Measurements from ENCODE around the gene USH2A. TPM values are rescaled to one million over a fixed set of nuclear protein-coding genes. Genes with fewer than 3 reads are reported as not detected.

Gene USH2A
- total RNA-seq, 2 experiments from 2014 or later, result not detected

GRCh38 chr1:215606036-215606435 is 817.2 kb downstream of the USH2A start:
- no peaks in the 10 kb centered on the region for H3K4me1 Mint-ChIP-seq
- H3K27ac Mint-ChIP-seq, result no peak overlapping the region
- no peak for DNase-seq
- no peak for ATAC-seq
- H3K4me3 Mint-ChIP-seq, result no peak overlapping the region
- H3K9me3 Mint-ChIP-seq (ENCODE audit: low read depth), result no peaks in the 10 kb centered on the region
- intact Hi-C loops (cut with DNase I, micrococcal nuclease), result no loop called here
- H3K36me3 Mint-ChIP-seq (ENCODE audit: low read depth), result peaks cover 9% of the 10 kb centered on the region
- no peaks in the 10 kb centered on the region for H3K27me3 Mint-ChIP-seq
- ChIA-PET CTCF (no interaction called here), POLR2A (no interaction called here)

GRCh38 chr1:215605011-215605621 is 818.1 kb downstream of the USH2A start:
- DNase-seq (no peak), ATAC-seq (no peak)
- Mint-ChIP-seq H3K27me3 (no peaks in the 10 kb centered on the region), H3K36me3 (ENCODE audit: low read depth) (peaks cover 9% of the 10 kb centered on the region), H3K4me1 (no peaks in the 10 kb centered on the region), H3K27ac (no peak overlapping the region), H3K4me3 (no peak overlapping the region), H3K9me3 (ENCODE audit: low read depth) (no peaks in the 10 kb centered on the region)
- intact Hi-C loops (cut with DNase I, micrococcal nuclease), result no loop called here
- POLR2A ChIA-PET, result no interaction called here
- CTCF ChIA-PET, result no interaction called here

GRCh38 chr1:215603319-215603718 is 819.9 kb downstream of the USH2A start:
- H3K27me3 Mint-ChIP-seq, result no peaks in the 10 kb centered on the region
- H3K4me3 Mint-ChIP-seq, result no peak overlapping the region
- H3K27ac Mint-ChIP-seq, result no peak overlapping the region
- no peaks in the 10 kb centered on the region for H3K4me1 Mint-ChIP-seq
- ATAC-seq (no peak), DNase-seq (no peak)
- H3K9me3 Mint-ChIP-seq (ENCODE audit: low read depth), result no peaks in the 10 kb centered on the region
- H3K36me3 Mint-ChIP-seq (ENCODE audit: low read depth), result peaks cover 7% of the 10 kb centered on the region
- intact Hi-C loops (cut with DNase I, micrococcal nuclease), result no loop called here
- CTCF ChIA-PET, result interaction anchor here (0.6 to 1.0 kb wide), 2 partner anchors 19 to 1176 kb away, joined by 3 to 4 read pairs; no protein-coding TSS in a partner anchor
- POLR2A ChIA-PET, result no interaction called here

DNA sequence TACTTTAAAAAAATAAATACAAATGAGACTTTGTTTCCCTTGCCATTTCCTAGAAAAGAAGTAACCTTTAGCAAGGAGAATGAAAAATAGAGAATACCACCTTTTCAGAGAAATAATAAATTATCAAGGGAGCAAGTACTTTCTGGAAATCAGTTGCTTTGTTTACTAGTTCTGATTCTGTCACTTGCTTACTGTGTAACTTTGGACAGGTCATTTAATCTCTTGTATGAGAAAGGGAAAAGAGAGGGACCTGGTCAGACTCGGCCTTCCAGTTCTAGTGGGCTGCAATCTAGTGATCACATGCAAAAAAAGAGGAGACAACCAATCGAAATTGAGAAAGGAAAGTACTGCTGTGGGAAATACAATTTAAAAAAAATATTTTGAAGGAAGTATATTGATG is 822.0 kb downstream of the USH2A start:
- Mint-ChIP-seq H3K9me3 (ENCODE audit: low read depth) (no peaks in the 10 kb centered on the region), H3K27ac (no peak overlapping the region), H3K36me3 (ENCODE audit: low read depth) (peaks cover 15% of the 10 kb centered on the region), H3K4me3 (no peak overlapping the region), H3K27me3 (no peaks in the 10 kb centered on the region), H3K4me1 (no peaks in the 10 kb centered on the region)
- ChIA-PET POLR2A (no interaction called here), CTCF (no interaction called here)
- ATAC-seq (no peak), DNase-seq (no peak)
- intact Hi-C loops (cut with DNase I, micrococcal nuclease), result no loop called here

- DNase-seq (no peak), ATAC-seq (no peak)
- ChIA-PET POLR2A (no interaction called here), CTCF (interaction anchor here (0.7 kb wide), 2 partner anchors 73 to 122 kb away, joined by 3 read pairs; no protein-coding TSS in a partner anchor)
- Mint-ChIP-seq H3K27ac (no peak overlapping the region), H3K27me3 (no peaks in the 10 kb centered on the region), H3K4me1 (no peaks in the 10 kb centered on the region), H3K36me3 (ENCODE audit: low read depth) (peaks cover 18% of the 10 kb centered on the region), H3K9me3 (ENCODE audit: low read depth) (no peaks in the 10 kb centered on the region), H3K4me3 (no peak overlapping the region)
- intact Hi-C loops (cut with DNase I, micrococcal nuclease), result no loop called here
These were observed 822.4 kb downstream of the USH2A start for GRCh38 chr1:215600867-215601266.

DNA sequence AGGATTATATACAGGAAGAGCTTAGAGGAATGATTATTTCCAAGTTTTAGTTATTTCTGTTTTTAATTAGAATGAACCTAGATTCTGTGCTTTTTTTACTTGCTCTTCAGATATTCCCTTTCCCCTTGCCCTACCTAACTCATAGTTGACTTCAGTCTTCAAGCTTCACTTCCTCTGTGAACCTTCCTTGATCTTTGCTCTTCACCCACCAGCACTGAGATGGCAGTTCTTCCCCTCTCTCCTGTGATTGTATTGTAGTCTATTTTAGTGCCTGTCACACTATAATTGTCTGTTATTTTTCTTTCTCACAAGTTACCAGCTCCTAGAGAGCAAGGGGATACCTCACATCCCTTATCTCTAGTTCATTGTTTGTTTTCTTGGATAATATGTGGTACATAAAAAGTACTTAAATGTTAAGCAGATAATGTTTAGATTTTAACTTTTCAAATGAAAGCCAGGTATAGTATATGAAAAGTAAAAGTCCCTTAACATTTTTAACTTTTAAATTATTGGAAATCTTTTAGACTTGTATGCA is 822.9 kb downstream of the USH2A start:
- Mint-ChIP-seq H3K4me1 (no peaks in the 10 kb centered on the region), H3K9me3 (ENCODE audit: low read depth) (no peaks in the 10 kb centered on the region), H3K27me3 (no peaks in the 10 kb centered on the region), H3K36me3 (ENCODE audit: low read depth) (peaks cover 16% of the 10 kb centered on the region), H3K27ac (peak overlapping the region; percentile 38), H3K4me3 (no peak overlapping the region)
- POLR2A ChIA-PET, result no interaction called here
- no peak for ATAC-seq
- intact Hi-C loops (cut with DNase I, micrococcal nuclease), result no loop called here
- CTCF ChIA-PET, result interaction anchor here (0.7 kb wide), 2 partner anchors 72 to 123 kb away, joined by 3 read pairs; no protein-coding TSS in a partner anchor
- DNase-seq, result no peak

DNA sequence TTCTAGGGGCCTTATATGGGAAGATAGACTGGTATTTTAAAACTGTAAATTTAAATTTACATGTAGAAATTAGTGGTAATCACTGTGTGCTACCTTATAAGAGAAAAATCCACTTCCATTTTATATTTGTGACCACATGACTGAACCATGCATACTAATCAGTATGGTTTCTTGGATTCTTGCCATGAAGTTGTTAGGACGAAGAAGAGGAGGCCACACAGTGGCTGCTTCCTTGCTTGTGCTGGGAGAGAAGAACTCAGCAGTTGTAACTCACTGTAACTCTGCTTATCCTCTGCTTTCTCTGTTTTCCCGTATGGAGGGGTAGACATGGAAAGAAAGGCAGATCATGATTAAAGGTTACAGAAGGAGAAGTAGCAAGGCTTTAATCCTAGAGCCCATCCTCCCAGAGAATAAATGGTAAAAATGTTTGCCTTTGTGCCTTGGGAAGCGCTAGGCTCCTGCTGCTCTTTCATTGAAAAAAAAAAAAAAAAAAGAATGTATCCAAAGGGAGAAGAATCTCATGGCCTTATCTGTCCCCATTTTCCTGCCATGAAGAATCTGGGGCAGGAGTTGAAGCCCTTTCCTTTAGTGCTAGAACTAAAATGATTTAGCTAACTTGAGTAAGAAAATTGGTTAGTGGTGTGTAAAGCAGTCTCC is 823.7 kb downstream of the USH2A start:
- Mint-ChIP-seq H3K36me3 (ENCODE audit: low read depth) (peaks cover 18% of the 10 kb centered on the region), H3K4me1 (no peaks in the 10 kb centered on the region), H3K4me3 (no peak overlapping the region), H3K27ac (no peak overlapping the region), H3K9me3 (ENCODE audit: low read depth) (no peaks in the 10 kb centered on the region), H3K27me3 (no peaks in the 10 kb centered on the region)
- intact Hi-C loops (cut with DNase I, micrococcal nuclease), result no loop called here
- no peak for ATAC-seq
- ChIA-PET POLR2A (no interaction called here), CTCF (no interaction called here)
- DNase-seq, result no peak

GRCh38 chr1:215597961-215598360 is 825.3 kb downstream of the USH2A start:
- no peak overlapping the region for H3K27ac Mint-ChIP-seq
- peaks cover 18% of the 10 kb centered on the region for H3K36me3 Mint-ChIP-seq (ENCODE audit: low read depth)
- no peak overlapping the region for H3K4me3 Mint-ChIP-seq
- CTCF ChIA-PET, result no interaction called here
- H3K27me3 Mint-ChIP-seq, result no peaks in the 10 kb centered on the region
- H3K9me3 Mint-ChIP-seq (ENCODE audit: low read depth), result no peaks in the 10 kb centered on the region
- ATAC-seq, result no peak
- DNase-seq, result no peak
- H3K4me1 Mint-ChIP-seq, result no peaks in the 10 kb centered on the region
- intact Hi-C loops (cut with DNase I, micrococcal nuclease), result no loop called here
- POLR2A ChIA-PET, result no interaction called here

- ATAC-seq (no peak), DNase-seq (no peak)
- peaks cover 27% of the 10 kb centered on the region for H3K36me3 Mint-ChIP-seq (ENCODE audit: low read depth)
- H3K4me1 Mint-ChIP-seq, result no peaks in the 10 kb centered on the region
- H3K4me3 Mint-ChIP-seq, result no peak overlapping the region
- ChIA-PET POLR2A (no interaction called here), CTCF (no interaction called here)
- H3K27ac Mint-ChIP-seq, result no peak overlapping the region
- intact Hi-C loops (cut with DNase I, micrococcal nuclease), result no loop called here
- no peaks in the 10 kb centered on the region for H3K9me3 Mint-ChIP-seq (ENCODE audit: low read depth)
- no peaks in the 10 kb centered on the region for H3K27me3 Mint-ChIP-seq
These were observed 828.0 kb downstream of the USH2A start for GRCh38 chr1:215595231-215595630.

DNA sequence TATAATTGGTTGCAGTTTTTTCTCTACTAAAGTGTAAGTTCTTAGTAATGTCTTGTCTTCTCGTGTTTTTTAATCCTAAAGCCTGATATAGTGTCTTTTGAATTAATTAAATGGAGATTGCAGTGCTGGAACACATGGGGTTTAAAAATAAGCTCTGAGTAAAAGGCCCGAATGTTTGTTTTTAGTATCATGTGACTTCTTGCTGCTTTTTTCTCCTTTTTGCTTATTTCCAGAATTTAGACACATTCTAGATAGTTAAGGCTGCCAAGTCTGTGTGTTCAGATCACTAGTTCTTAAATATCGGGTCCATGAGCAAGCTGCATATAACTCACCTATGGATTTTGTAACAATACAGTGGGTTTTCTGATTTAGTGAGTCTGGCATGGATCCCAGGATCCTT is 828.6 kb downstream of the USH2A start:
- intact Hi-C loops (cut with DNase I, micrococcal nuclease), result no loop called here
- no peak overlapping the region for H3K4me3 Mint-ChIP-seq
- no peak overlapping the region for H3K27ac Mint-ChIP-seq
- no peaks in the 10 kb centered on the region for H3K4me1 Mint-ChIP-seq
- H3K27me3 Mint-ChIP-seq, result no peaks in the 10 kb centered on the region
- H3K36me3 Mint-ChIP-seq (ENCODE audit: low read depth), result peaks cover 27% of the 10 kb centered on the region
- no peaks in the 10 kb centered on the region for H3K9me3 Mint-ChIP-seq (ENCODE audit: low read depth)
- ATAC-seq (no peak), DNase-seq (no peak)
- ChIA-PET CTCF (no interaction called here), POLR2A (no interaction called here)

DNA sequence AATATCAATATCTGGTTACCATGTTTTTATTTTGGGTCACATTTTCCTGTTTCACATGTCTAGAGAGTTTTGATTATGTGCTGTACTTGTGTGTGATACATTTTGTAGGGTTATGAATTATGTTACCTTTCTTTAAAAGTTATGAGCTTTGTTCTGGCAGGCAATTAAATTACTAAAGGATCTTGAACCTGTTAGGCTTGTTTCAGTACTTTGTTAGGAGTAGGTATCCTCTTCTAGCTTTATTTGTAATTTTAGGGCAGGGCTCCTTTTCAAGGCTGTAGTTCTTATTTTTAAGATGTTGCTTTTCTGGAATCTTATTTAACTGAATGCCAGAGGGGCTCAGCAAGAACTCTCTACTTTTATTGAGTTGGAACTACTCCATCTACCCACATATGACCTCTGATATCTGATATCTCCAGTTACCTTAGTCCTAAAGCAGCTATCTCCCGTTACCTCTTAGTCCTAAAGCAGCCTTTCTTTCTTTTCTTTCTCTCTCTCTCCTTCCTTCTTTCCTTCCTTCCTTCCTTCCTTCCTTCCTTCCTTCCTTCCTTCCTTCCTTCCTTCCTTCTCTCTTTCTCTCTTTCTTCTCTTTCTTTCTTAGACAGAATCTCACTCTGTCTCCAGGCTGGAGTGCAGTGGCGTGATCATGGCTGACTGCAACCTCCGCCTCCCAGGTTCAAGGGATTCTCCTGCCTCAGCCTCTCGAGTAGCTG is 832.3 kb downstream of the USH2A start:
- no peaks in the 10 kb centered on the region for H3K27me3 Mint-ChIP-seq
- peaks cover 28% of the 10 kb centered on the region for H3K36me3 Mint-ChIP-seq (ENCODE audit: low read depth)
- ATAC-seq, result no peak
- H3K9me3 Mint-ChIP-seq (ENCODE audit: low read depth), result no peaks in the 10 kb centered on the region
- no peak overlapping the region for H3K4me3 Mint-ChIP-seq
- H3K4me1 Mint-ChIP-seq, result no peaks in the 10 kb centered on the region
- H3K27ac Mint-ChIP-seq, result no peak overlapping the region
- intact Hi-C loops (cut with DNase I, micrococcal nuclease), result no loop called here
- ChIA-PET CTCF (no interaction called here), POLR2A (no interaction called here)
- no peak for DNase-seq

Data from activated CD4-positive, alpha-beta T cell treated with anti-CD3 and anti-CD28 coated beads for 36 hours (primary cell).